GM19455 (cell line): ENCODE measurements around the gene PFN3.

ENCODE experiments used
- ATAC-seq: cut with Tn5 transposase; IDR thresholded peaks from one replicate; pipeline ENCODE4 v1.9.1; 2021; ENCODE audit not compliant: unreplicated experiment

PFN3 gene

GRCh38 chr5:177438468-177438867 is 38.0 kb upstream of the PFN3 start:
- ATAC-seq: no peak

GRCh38 chr5:177437623-177438022 is 37.2 kb upstream of the PFN3 start:
- ATAC-seq: no peak

GRCh38 chr5:177435847-177436536 is 35.5 kb upstream of the PFN3 start:
- no peak for ATAC-seq

- no peak for ATAC-seq
These were observed 34.7 kb upstream of the PFN3 start for GRCh38 chr5:177434942-177435738.

- ATAC-seq: no peak
These were observed 34.0 kb upstream of the PFN3 start for GRCh38 chr5:177434437-177434836.

GRCh38 chr5:177433658-177434217 is 33.3 kb upstream of the PFN3 start:
- ATAC-seq: no peak

GRCh38 chr5:177432839-177433657 is 32.6 kb upstream of the PFN3 start:
- ATAC-seq: no peak

GRCh38 chr5:177432143-177432838 is 31.8 kb upstream of the PFN3 start:
- no peak for ATAC-seq

GRCh38 chr5:177431317-177432142 is 31.1 kb upstream of the PFN3 start:
- peak; percentile 37 for ATAC-seq

GRCh38 chr5:177430972-177431316 is 30.5 kb upstream of the PFN3 start:
- ATAC-seq: no peak

GRCh38 chr5:177430140-177430951 is 29.9 kb upstream of the PFN3 start:
- ATAC-seq: no peak

GRCh38 chr5:177429248-177430040 is 29.0 kb upstream of the PFN3 start:
- no peak for ATAC-seq

- ATAC-seq: no peak
These were observed 28.2 kb upstream of the PFN3 start for GRCh38 chr5:177428574-177429217.

- no peak for ATAC-seq
These were observed 27.6 kb upstream of the PFN3 start for GRCh38 chr5:177427919-177428573.

GRCh38 chr5:177427211-177427822 is 26.9 kb upstream of the PFN3 start:
- ATAC-seq: no peak

- peak; percentile 4 for ATAC-seq
These were observed 26.2 kb upstream of the PFN3 start, which contains the start of gene GRK6 for GRCh38 chr5:177426566-177427210. Gene GRK6 (plus strand): TSS chr5:177426676. CDS start chr5:177426846, 170 bp downstream.
